NCI-H1694 (cell line): ENCODE measurements around the gene PLD3.
"Not testable (repeated sequence)": the region's sequence is repeated elsewhere in the genome, so short reads cannot be mapped to it uniquely, and the experiment has no call there.

Experiments
- DNase-seq: peaks from one replicate; lab custom pipeline; 2025; lab: John Stamatoyannopoulos, UW

Gene PLD3

DNA sequence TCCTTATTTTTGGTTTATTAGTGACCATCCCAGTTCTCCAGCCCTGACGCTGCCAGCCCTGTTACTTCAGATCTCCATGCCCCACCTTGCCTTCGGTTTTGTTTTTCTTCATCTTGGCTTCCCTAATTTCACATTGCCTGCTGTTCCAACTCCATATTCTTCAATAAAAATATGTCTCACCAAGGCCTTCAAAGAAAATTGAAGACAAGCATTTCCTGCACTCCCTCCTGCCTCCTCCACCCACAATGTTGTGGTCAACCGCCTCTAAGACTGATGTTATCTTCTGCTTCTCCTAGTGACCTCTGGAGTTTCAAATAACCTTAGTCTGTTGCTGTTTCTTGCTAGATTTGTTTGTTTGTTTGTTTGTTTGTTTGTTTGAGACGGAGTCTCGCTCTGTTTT lies 14.6 kb downstream of the PLD3 start:
- DNase-seq, result no peak

DNA sequence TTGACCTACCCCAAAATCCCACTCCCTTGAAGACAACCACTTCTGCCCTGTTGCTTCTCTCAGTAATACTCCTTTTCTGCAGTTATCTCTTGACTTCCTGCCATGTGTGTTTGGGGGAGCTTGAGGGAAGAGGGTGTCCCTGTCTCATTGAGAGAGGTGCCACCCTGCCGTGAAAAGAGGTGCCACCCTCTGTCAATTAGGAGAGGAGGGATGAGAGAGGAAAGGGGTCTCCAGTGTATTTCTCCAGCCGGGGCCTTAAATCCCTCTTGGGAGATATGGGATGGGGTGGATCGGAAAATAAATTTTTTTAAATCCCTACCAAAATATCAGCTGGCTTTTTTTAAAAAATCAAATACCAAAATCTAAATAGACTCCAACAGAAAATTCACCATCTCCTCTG lies 16.5 kb downstream of the PLD3 start:
- no peak for DNase-seq

GRCh38 chr19:40365613-40366401 lies 17.3 kb downstream of the PLD3 start:
- no peak for DNase-seq

GRCh38 chr19:40366697-40367561 lies 18.4 kb downstream of the PLD3 start:
- no peak for DNase-seq

DNA sequence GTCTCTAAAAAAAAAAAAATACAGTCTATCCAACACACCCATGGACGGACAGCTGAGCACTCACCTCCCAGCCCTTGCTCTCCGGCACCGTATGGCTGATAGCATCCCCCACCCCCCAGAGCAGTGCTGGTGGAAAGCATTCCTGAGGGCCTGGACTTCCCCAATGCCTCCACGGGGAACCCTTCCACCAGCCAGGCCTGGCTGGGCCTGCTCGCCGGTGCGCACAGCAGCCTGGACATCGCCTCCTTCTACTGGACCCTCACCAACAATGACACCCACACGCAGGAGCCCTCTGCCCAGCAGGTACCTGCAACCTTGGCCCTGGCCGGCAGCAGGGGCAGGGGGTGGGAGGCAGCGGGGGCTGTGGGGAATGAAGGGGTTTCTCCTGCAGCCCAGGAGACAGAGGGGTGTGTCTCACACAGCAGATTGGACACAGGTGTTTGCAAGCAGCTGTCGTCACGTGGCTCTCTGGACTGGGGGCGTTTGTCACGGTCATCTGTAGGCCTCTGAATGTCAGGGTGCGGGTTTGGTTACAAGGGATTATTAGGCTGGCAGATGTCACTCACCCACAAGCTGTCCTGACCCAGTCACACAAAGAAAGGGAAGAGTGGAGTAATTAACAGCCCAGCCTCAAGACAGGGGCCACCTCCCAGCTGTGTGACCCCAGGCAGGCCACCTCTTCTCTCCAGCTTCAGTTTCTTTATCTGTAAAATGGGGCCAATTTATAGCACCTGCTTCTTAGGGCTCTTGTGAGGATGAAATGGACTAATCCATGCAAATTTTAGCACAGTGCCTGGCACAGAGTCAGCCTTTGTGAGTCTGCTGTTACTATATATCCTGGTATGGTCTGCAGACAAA lies 19.3 kb downstream of the PLD3 start:
- no peak for DNase-seq

- DNase-seq, result no peak
Measured at GRCh38 chr19:40369797-40370196, 21.3 kb downstream of the PLD3 start.

GRCh38 chr19:40370253-40370652 lies 21.8 kb downstream of the PLD3 start:
- not testable (repeated sequence) for DNase-seq

- no peak for DNase-seq
Measured at GRCh38 chr19:40370997-40371801, 22.7 kb downstream of the PLD3 start.

GRCh38 chr19:40371802-40372122 lies 23.3 kb downstream of the PLD3 start:
- no peak for DNase-seq

- DNase-seq, result no peak
Measured at GRCh38 chr19:40374084-40374483, 25.6 kb downstream of the PLD3 start.

- no peak for DNase-seq
Measured at GRCh38 chr19:40376286-40376862, 27.9 kb downstream of the PLD3 start.

DNA sequence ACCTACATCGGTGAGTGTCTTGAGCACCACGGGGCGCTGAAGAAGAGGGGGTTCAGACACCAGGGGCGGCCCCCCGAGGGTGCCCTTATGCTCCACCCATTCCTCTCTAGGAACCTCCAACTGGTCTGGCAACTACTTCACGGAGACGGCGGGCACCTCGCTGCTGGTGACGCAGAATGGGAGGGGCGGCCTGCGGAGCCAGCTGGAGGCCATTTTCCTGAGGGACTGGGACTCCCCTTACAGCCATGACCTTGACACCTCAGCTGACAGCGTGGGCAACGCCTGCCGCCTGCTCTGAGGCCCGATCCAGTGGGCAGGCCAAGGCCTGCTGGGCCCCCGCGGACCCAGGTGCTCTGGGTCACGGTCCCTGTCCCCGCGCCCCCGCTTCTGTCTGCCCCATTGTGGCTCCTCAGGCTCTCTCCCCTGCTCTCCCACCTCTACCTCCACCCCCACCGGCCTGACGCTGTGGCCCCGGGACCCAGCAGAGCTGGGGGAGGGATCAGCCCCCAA lies 29.4 kb downstream of the PLD3 start:
- DNase-seq, result no peak

GRCh38 chr19:40378509-40378908 lies 30.0 kb downstream of the PLD3 start:
- no peak for DNase-seq

- DNase-seq, result no peak
Measured at GRCh38 chr19:40379446-40380198, 31.1 kb downstream of the PLD3 start.

DNA sequence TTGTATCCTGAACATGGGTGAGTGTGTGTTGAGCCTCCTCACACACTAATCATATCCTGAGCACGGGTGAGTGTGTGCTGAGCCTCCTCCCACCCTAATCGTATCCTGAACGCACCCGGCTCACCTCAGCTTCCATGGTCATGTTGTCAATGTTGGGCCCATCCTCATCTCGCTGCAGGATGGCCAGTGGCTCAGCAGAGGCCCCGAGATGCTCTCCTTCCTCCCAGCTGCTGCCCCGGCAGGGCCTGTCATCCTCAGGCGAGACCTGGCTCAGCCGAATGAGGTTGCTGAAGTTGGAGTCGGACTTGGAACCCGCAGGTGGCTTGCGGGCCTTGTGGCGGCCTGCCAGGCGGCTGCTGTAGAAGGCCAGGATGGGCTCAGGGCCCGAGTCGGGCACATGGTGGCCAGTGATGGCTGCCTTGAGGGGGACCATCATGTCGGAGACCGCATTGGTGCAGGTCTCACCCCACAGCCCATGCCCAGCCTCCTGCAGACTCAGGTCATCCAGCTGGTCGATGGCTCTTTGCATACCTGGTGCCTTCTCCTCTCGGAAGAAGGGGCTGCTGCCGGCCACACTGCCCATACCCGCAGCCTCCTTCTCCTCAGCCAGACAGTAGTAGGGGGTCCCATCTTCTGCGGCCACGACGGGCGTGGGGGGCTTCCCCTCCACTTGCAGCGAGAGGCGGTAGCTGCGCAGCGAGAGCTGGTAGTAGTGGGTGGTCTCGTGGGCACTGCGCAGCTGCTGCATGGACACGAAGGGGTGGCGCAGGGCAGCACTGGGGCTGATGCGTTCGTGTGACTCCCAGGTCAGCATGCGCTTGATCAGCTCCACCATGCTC lies 31.9 kb downstream of the PLD3 start:
- no peak for DNase-seq

GRCh38 chr19:40381321-40381720 lies 32.8 kb downstream of the PLD3 start:
- no peak for DNase-seq

DNA sequence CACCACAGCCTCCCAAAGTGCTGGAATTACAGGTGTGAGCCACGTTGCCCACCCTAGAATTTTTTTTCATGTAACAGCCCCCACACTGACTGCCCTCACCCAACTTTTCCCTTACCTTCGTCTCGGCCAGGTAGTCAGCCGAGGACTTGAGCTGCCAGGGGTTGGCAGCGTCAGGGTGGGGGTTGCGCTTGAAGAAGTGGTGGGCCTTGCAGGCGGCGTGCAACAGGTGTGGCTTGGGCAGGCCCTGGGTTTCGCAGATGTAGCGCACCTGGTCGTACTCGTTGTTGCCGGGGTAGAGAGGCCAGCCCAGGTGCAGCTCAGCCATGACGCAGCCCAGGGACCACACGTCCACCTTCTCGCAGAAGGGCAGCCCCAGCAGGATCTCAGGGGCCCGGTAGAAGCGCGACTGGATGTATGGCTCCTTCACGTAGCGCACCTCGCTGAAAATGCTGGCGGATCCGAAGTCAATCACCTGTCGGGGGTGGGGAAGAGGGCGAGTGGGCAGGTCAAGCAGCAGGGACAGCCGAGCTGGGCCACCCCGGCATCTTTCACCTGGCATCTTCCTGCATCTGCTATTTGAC lies 35.3 kb downstream of the PLD3 start:
- DNase-seq, result no peak

- no peak for DNase-seq
Measured at GRCh38 chr19:40387155-40387554, 38.7 kb downstream of the PLD3 start.

DNA sequence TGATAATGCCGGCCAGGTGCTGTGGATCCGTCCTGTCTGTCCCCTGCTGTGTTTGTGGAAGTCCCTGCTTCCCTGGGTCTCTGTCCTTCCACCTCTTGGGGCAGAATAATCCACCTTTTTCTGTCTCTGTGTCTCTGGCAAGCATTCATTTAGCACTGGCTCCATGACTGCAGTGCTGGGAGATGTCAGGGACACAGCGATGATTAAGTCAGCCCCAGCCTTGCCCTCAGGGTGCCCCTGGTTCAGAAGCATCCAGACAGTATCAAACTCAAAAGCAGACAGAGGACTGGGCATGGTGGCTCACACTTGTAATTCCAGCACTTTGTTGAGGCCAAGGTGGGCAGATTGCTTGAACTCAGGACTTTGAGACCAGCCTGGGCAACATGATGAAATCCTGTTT lies 40.0 kb downstream of the PLD3 start:
- DNase-seq, result no peak
